T1000 (cell line): ENCODE data around the gene PSMB2.
"Not testable (repeated sequence)": the region's sequence is repeated elsewhere in the genome, so short reads cannot be mapped to it uniquely, and the experiment has no call there.

Source experiments
- DNase-seq: peaks from one replicate; lab custom pipeline; 2025; ENCODE audit warnings: mixed read lengths; lab: John Stamatoyannopoulos, UW

The PSMB2 gene

DNA sequence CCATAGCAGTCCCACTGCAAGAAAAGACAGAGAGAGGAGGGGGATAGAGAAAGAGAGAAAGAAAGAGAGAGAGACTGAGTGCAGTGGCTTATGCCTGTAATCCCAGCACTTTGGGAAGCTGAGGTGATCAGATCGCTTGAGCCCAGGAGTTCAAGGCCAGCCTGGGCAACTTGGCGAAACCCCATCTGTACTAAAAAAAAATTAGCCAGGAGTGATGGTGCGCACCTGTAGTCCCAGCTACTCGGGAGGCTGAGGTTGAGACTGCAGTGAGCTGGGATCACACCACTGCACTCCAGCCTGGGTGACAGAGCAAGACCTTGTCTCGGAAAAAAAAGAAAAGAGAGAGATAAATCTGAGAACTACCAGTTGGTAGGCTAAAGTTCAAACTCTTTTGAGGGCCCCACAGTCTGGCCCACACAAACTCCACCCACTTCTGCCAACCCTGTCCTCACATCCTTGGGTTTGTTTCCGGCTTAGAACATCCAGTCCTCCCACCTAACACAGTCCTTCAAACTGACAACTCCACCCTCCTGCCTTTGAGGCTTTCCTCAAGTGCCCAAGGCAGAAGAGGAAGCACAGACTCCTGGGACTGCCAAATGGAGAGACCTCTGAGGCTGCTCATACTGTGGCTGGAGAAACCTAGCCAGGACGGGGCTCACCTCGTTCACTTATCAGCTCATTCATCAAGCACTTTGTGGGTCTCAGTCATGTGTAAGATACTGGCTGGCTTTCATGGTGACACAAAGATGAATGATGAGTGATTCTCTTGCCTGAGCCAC is 48.1 kb downstream of the PSMB2 start:
- no peak for DNase-seq

GRCh38 chr1:35591211-35591610 is 50.1 kb downstream of the PSMB2 start:
- no peak for DNase-seq

DNA sequence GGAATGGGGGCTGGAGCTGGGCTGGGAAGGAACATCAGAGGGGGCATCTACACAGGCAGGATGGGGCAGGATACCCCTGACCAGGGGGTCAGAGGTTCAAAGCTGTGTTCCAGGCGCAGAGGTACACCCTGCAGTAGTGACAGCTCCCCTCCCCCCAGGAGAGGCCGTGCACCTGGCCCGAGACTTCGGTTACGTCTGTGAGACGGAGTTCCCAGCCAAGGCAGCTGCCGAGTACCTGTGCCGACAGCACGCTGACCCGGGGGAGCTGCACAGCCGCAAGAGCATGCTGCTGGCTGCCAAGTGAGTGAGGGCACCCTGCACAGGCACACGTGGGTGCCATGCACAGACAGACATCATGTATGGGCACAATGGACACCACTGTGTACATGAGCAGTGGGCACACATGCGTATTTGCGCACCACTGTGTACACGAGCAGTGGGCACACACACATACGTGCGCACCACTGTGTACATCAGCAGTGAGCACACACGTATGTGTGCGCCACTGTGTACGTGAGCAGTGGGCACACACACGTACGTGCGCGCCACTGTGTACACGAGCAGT is 50.8 kb downstream of the PSMB2 start:
- no peak for DNase-seq

GRCh38 chr1:35589516-35590427 is 51.6 kb downstream of the PSMB2 start:
- DNase-seq: no peak

DNA sequence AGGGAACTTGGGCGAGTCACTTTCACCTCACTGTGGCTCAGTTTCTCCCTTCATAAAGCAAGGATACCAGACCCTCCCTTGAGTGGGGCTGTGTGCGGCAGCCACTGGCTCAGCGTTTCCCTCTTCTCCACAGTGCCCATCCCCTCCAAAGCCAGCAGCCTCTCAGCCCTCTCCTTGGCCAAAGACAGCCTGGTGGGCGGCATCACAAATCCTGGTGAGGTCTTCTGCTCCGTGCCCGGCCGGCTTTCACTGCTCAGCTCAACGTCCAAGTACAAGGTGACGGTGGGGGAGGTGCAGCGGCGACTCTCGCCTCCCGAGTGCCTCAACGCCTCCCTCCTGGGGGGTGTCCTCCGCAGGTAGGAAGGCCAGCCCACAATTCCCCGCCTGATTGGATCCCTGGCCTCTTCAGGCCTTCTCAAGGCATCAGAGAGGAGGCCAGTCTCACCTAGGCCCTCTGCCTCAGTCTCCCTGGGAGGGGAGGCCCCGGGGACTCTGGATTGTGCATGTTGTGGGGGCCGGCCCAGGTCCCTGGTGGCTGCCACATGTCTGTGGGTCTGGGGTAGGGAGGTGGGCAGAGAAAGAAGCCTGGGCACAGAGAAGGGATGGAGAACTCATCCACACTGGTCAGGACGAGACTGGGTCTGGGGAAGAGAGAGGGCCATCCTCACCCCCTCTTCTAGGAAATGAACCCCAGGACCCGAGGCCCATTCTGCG is 53.0 kb downstream of the PSMB2 start:
- no peak for DNase-seq

DNA sequence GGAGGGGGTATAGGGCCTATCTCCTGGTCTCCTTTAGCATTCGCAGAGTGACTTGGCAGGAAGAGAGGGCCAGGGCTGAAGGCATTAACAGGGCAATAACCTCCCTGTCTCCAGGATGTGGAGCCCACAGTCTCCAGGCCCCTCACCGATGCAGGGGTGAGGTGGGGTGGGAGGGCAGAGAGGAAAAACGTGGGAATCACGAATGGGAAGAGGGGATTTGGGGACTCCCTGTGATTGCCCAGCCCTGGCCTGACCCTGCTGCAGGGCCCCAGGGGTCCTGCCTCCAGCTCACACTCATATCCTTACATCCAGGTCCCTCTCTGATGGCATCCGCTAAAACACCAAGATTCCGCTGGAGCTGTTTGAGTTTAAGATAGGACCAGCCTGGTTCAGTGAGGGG is 53.6 kb downstream of the PSMB2 start:
- no peak for DNase-seq

GRCh38 chr1:35586808-35587207 is 54.5 kb downstream of the PSMB2 start:
- DNase-seq: no peak

GRCh38 chr1:35585805-35586204 is 55.5 kb downstream of the PSMB2 start:
- DNase-seq: not testable (repeated sequence)

DNA sequence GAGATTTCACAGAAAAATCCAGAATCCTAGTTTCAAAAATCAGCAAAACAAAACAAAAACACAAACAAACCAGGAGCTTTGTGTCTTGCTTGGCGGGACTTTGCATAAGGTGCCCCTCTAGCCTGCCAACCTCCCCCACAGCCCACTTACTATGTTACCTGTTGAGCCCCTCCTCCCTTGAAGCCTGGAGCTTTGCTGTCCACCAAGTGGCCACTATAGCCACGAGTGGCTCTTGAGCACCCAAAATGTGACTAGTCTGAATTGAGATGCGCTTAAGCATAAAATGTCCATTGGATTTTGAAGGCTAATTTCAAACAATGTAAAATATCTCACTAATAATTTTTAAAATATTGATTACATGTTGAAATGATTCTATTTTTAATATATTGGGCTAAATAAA is 56.0 kb downstream of the PSMB2 start:
- DNase-seq: no peak

GRCh38 chr1:35581621-35582020 is 59.7 kb downstream of the PSMB2 start:
- not testable (repeated sequence) for DNase-seq

- no peak for DNase-seq
Measured at GRCh38 chr1:35580949-35581388, 60.4 kb downstream of the PSMB2 start.

- DNase-seq: no peak
Measured at GRCh38 chr1:35577071-35577998, 64.0 kb downstream of the PSMB2 start.

DNA sequence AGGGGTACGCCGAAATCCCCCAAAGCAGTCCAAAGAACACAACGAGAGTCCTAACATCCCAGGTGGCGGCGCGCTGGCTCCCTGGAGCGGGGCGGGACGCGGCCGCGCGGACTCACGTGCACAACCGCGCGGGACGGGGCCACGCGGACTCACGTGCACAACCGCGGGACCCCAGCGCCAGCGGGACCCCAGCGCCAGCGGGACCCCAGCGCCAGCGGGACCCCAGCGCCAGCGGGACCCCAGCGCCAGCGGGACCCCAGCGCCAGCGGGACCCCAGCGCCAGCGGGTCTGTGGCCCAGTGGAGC is 64.6 kb downstream of the PSMB2 start:
- DNase-seq: not testable (repeated sequence)

DNA sequence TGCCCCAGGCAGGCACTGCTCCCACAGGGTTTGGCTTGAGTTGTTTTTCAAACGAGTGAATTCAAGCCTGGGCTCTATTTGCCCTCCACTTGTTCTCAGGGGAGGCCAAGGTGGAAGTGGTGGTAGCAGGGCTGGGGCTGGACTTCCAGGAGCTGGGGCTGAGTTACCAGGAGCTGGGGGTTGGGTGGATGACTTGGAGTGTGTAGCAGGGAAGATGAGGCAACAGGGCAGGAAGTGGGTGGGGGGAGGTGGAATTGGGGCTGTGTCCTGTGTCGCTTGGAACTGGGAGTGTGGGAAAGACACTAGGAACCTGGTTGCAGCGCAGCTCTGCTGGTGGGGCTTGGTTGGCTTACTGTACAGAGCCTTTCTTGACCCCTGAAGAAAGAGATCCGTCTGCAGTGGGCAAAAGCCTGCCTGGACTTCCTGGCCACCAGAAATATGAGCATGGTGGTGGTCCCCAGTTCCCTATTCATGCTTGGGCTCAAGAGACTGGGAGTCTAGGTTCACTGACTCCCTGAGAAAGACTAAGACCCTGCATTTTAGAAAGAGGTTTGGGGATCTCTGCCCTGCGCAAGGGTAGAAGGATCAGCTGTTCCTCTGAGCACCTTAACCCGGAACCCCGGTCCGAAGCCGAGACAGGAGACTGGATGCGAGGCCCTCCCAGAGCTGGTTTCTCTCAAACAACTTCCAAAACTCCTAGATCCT is 65.1 kb downstream of the PSMB2 start:
- no peak for DNase-seq

DNA sequence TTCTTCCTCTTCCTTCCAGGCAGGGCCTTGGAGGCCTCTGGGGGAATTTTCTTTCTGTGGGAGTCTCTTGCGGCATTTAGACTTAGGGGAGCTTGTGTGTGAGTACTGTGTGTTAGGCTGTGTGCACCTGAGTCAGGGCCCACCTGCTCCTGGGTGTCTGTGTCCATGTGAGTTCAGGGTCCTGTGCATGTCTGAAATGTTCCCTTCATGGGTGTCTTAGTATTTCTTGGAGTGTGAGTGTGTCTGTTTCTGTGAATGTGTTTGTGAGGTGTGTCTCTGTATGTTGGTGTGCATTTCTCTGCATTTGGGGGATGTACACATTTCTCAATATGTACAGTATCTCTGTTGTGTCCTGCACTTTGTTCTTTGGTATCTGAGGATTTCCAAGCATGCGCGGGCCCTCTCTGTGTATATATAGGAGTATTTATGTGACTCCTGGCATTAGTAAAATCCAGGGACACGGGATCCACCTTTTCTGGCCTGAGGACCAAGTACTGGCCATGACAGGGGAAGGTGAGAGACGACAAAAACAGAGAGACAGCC is 65.8 kb downstream of the PSMB2 start:
- no peak for DNase-seq

- no peak for DNase-seq
Measured at GRCh38 chr1:35574655-35575415, 66.5 kb downstream of the PSMB2 start.

DNA sequence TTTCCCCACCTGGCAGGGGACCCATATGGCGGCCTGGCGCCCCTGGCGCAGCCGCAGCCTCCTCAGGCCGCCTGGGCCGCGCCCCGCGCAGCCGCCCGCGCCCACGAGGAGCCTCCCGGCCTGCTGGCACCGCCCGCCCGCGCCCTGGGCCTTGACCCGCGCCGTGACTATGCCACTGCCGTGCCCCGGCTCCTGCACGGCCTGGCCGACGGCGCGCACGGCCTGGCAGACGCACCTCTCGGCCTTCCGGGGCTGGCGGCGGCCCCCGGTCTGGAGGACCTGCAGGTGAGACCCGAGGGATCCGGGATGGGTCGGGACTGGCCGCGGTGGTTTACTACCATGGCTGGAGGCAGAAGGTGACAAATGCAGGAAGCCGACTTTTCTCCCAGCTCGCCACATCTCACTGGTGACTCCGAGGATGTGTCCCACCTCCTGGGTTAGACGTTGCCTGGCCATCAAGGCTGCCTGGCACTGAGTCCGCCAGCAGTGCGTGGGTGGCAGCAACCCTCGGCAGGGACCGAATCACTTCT is 67.1 kb downstream of the PSMB2 start:
- no peak for DNase-seq

DNA sequence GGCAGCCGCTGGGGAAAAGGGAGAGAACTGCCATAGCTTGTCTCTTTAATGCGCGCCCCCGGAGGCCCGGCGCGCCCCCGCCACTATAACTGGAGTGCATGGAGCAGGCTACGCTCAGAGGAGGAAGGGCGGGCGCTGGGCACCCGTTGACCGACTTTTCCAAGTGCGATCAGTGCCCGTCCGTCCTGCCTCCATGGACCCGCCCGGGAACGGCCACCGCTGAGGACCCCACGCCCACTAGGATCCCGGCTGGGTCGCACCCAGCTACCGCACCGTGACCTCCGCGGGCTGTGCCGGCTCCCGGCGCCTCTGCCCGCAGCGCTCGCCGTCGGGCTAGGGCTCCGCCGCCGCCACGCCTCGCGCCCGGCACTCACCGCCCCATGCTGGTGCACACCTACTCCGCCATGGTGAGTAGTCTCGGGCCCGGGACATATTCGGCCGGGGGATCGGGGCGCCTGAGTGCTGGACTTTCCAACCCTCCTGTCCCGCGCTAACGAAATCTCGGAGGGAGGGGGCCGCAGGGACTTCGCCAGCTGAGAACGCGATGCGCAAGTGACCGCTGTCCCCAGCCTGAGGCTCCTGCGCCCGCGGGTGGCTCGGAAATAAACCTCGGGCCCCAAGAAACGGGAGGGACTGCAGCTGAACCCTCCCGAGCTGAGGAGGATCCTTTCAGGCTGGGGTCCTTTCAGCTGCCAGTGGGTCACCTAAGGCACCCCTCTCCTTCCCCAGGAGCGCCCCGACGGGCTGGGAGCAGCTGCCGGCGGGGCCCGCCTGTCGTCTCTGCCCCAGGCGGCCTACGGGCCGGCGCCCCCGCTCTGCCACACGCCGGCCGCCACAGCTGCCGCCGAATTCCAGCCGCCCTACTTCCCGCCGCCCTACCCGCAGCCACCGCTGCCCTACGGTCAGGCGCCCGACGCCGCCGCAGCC is 67.9 kb downstream of the PSMB2 start, which contains the start of gene TFAP2E:
TSS of gene TFAP2E (plus strand) at position 117 of the 927 bp plus-strand sequence. CDS start at position 381, 264 bp downstream.
- DNase-seq: no peak
